Measurements from ENCODE around the gene SPINT3. TPM values are rescaled to one million over a fixed set of nuclear protein-coding genes. Genes with fewer than 3 reads are reported as not detected.
A peak's percentile ranks its signal among the peaks of the same experiment; 100 is the strongest.

SPINT3 gene
- total and polyA plus RNA-seq, 2 experiments from 2014 or later = not detected

GRCh38 chr20:45508068-45508886 lies 7.1 kb downstream of the SPINT3 start:
- no peak for DNase-seq
- H3K79me2 ChIP-seq (ENCODE audit: insufficient read depth) = no peaks in the 10 kb centered on the region
- H3K9me2 ChIP-seq (ENCODE audit: insufficient read depth) = no peaks in the 10 kb centered on the region
- H3K27ac ChIP-seq = no peak overlapping the region
- no peaks in the 10 kb centered on the region for H3F3A ChIP-seq (ENCODE audit: insufficient read depth)
- TF ChIP-seq EZH2phosphoT487 (IDR thresholded peaks at IDR 0.05; ENCODE audit: insufficient read depth, low read depth) (no peak), EZH2 (IDR thresholded peaks at IDR 0.05; ENCODE audit: insufficient read depth, poor library complexity, severe bottlenecking) (no peak)
- no peak overlapping the region for H3K9ac ChIP-seq
- no peak overlapping the region for H3K4me3 ChIP-seq
- no peaks in the 10 kb centered on the region for H3K4me1 ChIP-seq (ENCODE audit: insufficient read depth)
- H3K4me2 ChIP-seq (ENCODE audit: unreplicated experiment) = no peak overlapping the region
- no peak overlapping the region for H2AFZ ChIP-seq
- H3K27me3 ChIP-seq (replicated peaks; ENCODE audit: insufficient read depth) = peaks cover 5% of the 10 kb centered on the region; the same call in 1 of the 2 replicates
- no peaks in the 10 kb centered on the region for H3K9me3 ChIP-seq (ENCODE audit: low read depth)
- WGBS, 2 experiments (ENCODE audit: low coverage in 1 of 2, low lambda C conversion rate in 2 of 2, missing lambda C conversion rate in 2 of 2) = 39 to 47% methylated on average over 7 of the region's 7 CpGs
- in situ Hi-C loops (cut with MboI) = no loop called here
- no peaks in the 10 kb centered on the region for H3K36me3 ChIP-seq (ENCODE audit: low read depth)
- H4K20me1 ChIP-seq (ENCODE audit: insufficient read depth) = no peaks in the 10 kb centered on the region

- H3K4me2 ChIP-seq (ENCODE audit: unreplicated experiment) = no peak overlapping the region
- no peaks in the 10 kb centered on the region for H3K9me2 ChIP-seq (ENCODE audit: insufficient read depth)
- H3K27me3 ChIP-seq (replicated peaks; ENCODE audit: insufficient read depth) = peaks cover 11% of the 10 kb centered on the region; the same call in 1 of the 2 replicates
- H3K9me3 ChIP-seq (ENCODE audit: low read depth) = no peaks in the 10 kb centered on the region
- DNase-seq = peak; percentile 29
- TF ChIP-seq EZH2phosphoT487 (IDR thresholded peaks at IDR 0.05; ENCODE audit: insufficient read depth, low read depth) (no peak), EZH2 (IDR thresholded peaks at IDR 0.05; ENCODE audit: insufficient read depth, poor library complexity, severe bottlenecking) (no peak)
- H3F3A ChIP-seq (ENCODE audit: insufficient read depth) = no peaks in the 10 kb centered on the region
- no peaks in the 10 kb centered on the region for H3K4me1 ChIP-seq (ENCODE audit: insufficient read depth)
- H2AFZ ChIP-seq = no peak overlapping the region
- in situ Hi-C loops (cut with MboI) = no loop called here
- H4K20me1 ChIP-seq (ENCODE audit: insufficient read depth) = no peaks in the 10 kb centered on the region
- H3K27ac ChIP-seq = no peak overlapping the region
- WGBS, 2 experiments (ENCODE audit: low coverage in 1 of 2, low lambda C conversion rate in 2 of 2, missing lambda C conversion rate in 2 of 2) = 58 to 60% methylated on average over 5 of the region's 5 CpGs
- H3K4me3 ChIP-seq = no peak overlapping the region
- no peaks in the 10 kb centered on the region for H3K79me2 ChIP-seq (ENCODE audit: insufficient read depth)
- no peaks in the 10 kb centered on the region for H3K36me3 ChIP-seq (ENCODE audit: low read depth)
- no peak overlapping the region for H3K9ac ChIP-seq
Measured at GRCh38 chr20:45507011-45507820, 8.2 kb downstream of the SPINT3 start.

GRCh38 chr20:45506398-45506797 lies 9.0 kb downstream of the SPINT3 start:
- no peaks in the 10 kb centered on the region for H3K79me2 ChIP-seq (ENCODE audit: insufficient read depth)
- no peaks in the 10 kb centered on the region for H3K9me3 ChIP-seq (ENCODE audit: low read depth)
- no peak overlapping the region for H3K9ac ChIP-seq
- H3K4me3 ChIP-seq = no peak overlapping the region
- TF ChIP-seq EZH2phosphoT487 (IDR thresholded peaks at IDR 0.05; ENCODE audit: insufficient read depth, low read depth) = no peak
- no peak for TF ChIP-seq EZH2 (IDR thresholded peaks at IDR 0.05; ENCODE audit: insufficient read depth, poor library complexity, severe bottlenecking)
- no peaks in the 10 kb centered on the region for H3K4me1 ChIP-seq (ENCODE audit: insufficient read depth)
- DNase-seq = no peak
- 73 to 81% methylated on average over 2 of the region's 2 CpGs for WGBS, 2 experiments (ENCODE audit: low coverage in 1 of 2, low lambda C conversion rate in 2 of 2, missing lambda C conversion rate in 2 of 2)
- H3K36me3 ChIP-seq (ENCODE audit: low read depth) = no peaks in the 10 kb centered on the region
- H3K9me2 ChIP-seq (ENCODE audit: insufficient read depth) = no peaks in the 10 kb centered on the region
- H3K27me3 ChIP-seq (replicated peaks; ENCODE audit: insufficient read depth) = peaks cover 15% of the 10 kb centered on the region; the same call in 1 of the 2 replicates
- H3F3A ChIP-seq (ENCODE audit: insufficient read depth) = no peaks in the 10 kb centered on the region
- H3K27ac ChIP-seq = no peak overlapping the region
- in situ Hi-C loops (cut with MboI) = no loop called here
- H4K20me1 ChIP-seq (ENCODE audit: insufficient read depth) = no peaks in the 10 kb centered on the region
- H3K4me2 ChIP-seq (ENCODE audit: unreplicated experiment) = no peak overlapping the region
- H2AFZ ChIP-seq = no peak overlapping the region

- Histone ChIP-seq H3K4me3 (no peak overlapping the region), H3K9ac (no peak overlapping the region), H3K36me3 (ENCODE audit: low read depth) (no peaks in the 10 kb centered on the region), H2AFZ (no peak overlapping the region), H3K4me1 (ENCODE audit: insufficient read depth) (no peaks in the 10 kb centered on the region), H3F3A (ENCODE audit: insufficient read depth) (no peaks in the 10 kb centered on the region), H4K20me1 (ENCODE audit: insufficient read depth) (no peaks in the 10 kb centered on the region), H3K27me3 (replicated peaks; ENCODE audit: insufficient read depth) (peaks cover 21% of the 10 kb centered on the region; the same call in 1 of the 2 replicates), H3K4me2 (ENCODE audit: unreplicated experiment) (no peak overlapping the region), H3K9me3 (ENCODE audit: low read depth) (no peaks in the 10 kb centered on the region), H3K9me2 (ENCODE audit: insufficient read depth) (no peaks in the 10 kb centered on the region), H3K27ac (no peak overlapping the region), H3K79me2 (ENCODE audit: insufficient read depth) (no peaks in the 10 kb centered on the region)
- no peak for TF ChIP-seq EZH2 (IDR thresholded peaks at IDR 0.05; ENCODE audit: insufficient read depth, poor library complexity, severe bottlenecking)
- no peak for TF ChIP-seq EZH2phosphoT487 (IDR thresholded peaks at IDR 0.05; ENCODE audit: insufficient read depth, low read depth)
- 24 to 27% methylated on average over 2 of the region's 2 CpGs for WGBS, 2 experiments (ENCODE audit: low coverage in 1 of 2, low lambda C conversion rate in 2 of 2, missing lambda C conversion rate in 2 of 2)
- DNase-seq = no peak
- in situ Hi-C loops (cut with MboI) = loop anchor here (5.0 kb wide), 1 partner anchor 49 kb away; no protein-coding TSS in a partner anchor
Measured at GRCh38 chr20:45503403-45503802, 12.0 kb downstream of the SPINT3 start.

Measured in GM23248 (cell line).